GM12801 (cell line): Measurements from ENCODE around the gene MYL6.

Experiments
- TF ChIP-seq, protein P1 (sequence below): IDR thresholded peaks from one replicate; pipeline ENCODE4 v1.5.1; 2011; ENCODE audit warnings: control low read depth; ENCODE audit not compliant: insufficient read length; ENCODE audit errors: extremely low read depth

The MYL6 gene

DNA sequence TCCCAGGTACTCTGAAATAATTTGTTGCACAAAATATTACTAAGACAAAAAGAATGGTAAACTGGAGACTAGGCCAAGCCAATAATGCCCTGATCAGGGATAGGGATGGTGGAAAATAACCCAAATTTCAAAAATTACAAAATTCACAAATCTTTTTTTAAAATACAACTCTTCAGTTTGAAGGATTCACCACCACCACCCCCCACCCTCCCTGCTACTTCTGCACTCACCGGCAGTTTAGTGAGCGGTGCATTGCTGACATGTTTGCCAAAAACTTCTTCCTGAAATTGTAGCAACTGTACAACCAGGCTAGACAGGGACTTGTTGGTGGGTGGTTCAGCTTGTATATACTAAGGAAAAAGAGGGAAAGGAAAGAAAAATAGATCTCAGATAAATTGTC, 28.8 kb downstream of the MYL6 start:
- TF ChIP-seq, protein P1, sequence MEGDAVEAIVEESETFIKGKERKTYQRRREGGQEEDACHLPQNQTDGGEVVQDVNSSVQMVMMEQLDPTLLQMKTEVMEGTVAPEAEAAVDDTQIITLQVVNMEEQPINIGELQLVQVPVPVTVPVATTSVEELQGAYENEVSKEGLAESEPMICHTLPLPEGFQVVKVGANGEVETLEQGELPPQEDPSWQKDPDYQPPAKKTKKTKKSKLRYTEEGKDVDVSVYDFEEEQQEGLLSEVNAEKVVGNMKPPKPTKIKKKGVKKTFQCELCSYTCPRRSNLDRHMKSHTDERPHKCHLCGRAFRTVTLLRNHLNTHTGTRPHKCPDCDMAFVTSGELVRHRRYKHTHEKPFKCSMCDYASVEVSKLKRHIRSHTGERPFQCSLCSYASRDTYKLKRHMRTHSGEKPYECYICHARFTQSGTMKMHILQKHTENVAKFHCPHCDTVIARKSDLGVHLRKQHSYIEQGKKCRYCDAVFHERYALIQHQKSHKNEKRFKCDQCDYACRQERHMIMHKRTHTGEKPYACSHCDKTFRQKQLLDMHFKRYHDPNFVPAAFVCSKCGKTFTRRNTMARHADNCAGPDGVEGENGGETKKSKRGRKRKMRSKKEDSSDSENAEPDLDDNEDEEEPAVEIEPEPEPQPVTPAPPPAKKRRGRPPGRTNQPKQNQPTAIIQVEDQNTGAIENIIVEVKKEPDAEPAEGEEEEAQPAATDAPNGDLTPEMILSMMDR = no peak

DNA sequence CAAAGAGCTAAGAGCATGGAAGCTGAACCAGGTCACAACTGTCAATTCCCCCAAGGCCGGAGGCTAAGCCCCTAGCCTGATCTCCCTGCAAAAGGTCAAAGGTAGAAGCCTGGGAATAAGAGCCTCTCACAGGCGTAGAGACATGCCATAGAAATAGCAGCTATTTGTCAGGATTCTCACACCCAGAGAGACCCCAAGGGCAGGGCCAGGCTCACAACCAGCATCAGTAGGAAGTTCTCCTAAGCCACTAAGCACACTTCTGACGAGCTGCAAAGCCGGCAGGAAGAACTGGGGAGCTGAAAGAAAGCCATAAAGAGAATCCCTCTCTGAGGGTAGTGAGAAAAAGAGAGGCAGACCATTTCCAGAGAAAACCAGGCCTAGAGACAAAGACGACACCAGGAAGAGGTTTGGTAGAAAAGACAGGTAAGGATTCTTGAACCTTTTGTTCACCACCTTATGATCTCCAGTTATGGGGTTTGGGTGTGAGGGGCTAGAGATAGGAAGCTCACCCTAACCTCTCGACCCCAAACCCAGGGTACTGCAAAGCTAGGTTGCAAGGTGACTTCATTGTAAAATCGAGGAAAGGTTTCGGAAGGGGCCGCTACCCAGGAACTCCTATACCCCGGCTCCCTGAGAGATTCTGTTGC, 30.1 kb downstream of the MYL6 start:
- TF ChIP-seq, protein P1 = no peak

GRCh38 chr12:56188778-56189098, 30.6 kb downstream of the MYL6 start:
- TF ChIP-seq, protein P1 = no peak

GRCh38 chr12:56189099-56189917, 31.1 kb downstream of the MYL6 start, which contains the start of gene SMARCC2:
SMARCC2 (minus strand) TSS chr12:56189483; CDS start chr12:56189461, 22 bp downstream.
- TF ChIP-seq, protein P1 = no peak

DNA sequence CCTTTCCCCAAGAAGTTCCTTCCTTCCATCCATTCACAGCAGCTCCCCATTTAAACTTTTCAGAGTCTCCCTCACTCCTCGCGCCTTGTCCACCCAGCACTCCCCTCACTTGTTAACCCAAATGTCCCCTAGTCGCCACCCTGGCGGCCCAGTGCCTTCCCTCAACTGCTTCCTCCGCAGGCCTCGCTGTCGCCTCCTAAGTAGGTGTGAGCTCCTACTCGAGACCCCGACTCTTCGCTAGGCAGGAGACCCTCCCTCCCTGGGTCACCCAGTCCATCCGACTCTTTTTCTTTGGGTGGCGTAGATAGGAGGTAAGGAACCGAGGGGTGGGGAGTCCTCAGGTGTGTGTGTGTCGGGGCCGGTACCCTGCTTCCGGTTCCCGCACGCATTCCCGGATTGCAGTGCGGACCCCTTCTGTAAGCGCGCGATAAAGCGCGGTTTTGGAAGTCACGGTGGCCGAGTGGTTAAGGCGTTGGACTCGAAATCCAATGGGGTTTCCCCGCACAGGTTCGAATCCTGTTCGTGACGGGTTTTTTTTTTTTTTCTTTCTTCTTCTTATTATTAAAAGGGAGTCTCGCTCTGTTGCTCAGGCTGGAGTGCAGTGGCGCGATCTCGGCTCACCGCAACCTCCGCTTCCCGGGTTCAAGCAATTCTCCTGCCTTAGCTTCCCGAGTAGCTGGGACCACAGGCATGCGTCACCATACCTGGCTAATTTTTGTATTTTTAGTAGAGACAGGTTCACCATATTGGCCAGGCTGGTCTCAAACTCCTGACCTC, 31.9 kb downstream of the MYL6 start:
- TF ChIP-seq, protein P1 = no peak

GRCh38 chr12:56190695-56191155, 32.6 kb downstream of the MYL6 start:
- TF ChIP-seq, protein P1 = no peak

- TF ChIP-seq, protein P1 = no peak
Measured at GRCh38 chr12:56192582-56192981, 34.4 kb downstream of the MYL6 start.
